ENCODE measurements around the gene CDC42BPG. TPM values are rescaled to one million over a fixed set of nuclear protein-coding genes. Genes with fewer than 3 reads are reported as not detected.

Gene CDC42BPG
- total RNA-seq, 3 donors from 2014 or later: 5.9 to 14.9 TPM; not detected in 1

- no peaks in the 10 kb centered on the region for H3K9me3 ChIP-seq
- intact Hi-C loops (cut with DNase I; ENCODE audit: low total_unique reads): no loop called here
- H3K4me1 ChIP-seq: peaks cover 0 to 5% of the 10 kb centered on the region in 2 donors
- TF ChIP-seq POLR2AphosphoS5 (IDR thresholded peaks at IDR 0.05) (no peak), POLR2A (IDR thresholded peaks at IDR 0.05) (no peak), CTCF (IDR thresholded peaks at IDR 0.05) (no peak)
- H3K27ac ChIP-seq: no peak overlapping the region
- no peaks in the 10 kb centered on the region for H3K27me3 ChIP-seq
- DNase-seq (ENCODE audit: low spot score in 2 of 2): no peak
- no peaks in the 10 kb centered on the region for H3K36me3 ChIP-seq
- no peak overlapping the region for H3K4me3 ChIP-seq
These were observed 44.7 kb downstream of the CDC42BPG start for GRCh38 chr11:64799623-64800302.

GRCh38 chr11:64799256-64799622 lies 45.2 kb downstream of the CDC42BPG start:
- H3K4me3 ChIP-seq: no peak overlapping the region
- no peaks in the 10 kb centered on the region for H3K9me3 ChIP-seq
- TF ChIP-seq CTCF (IDR thresholded peaks at IDR 0.05): no peak
- no peak for TF ChIP-seq POLR2AphosphoS5 (IDR thresholded peaks at IDR 0.05)
- intact Hi-C loops (cut with DNase I; ENCODE audit: low total_unique reads): no loop called here
- peaks cover 0 to 5% of the 10 kb centered on the region in 2 donors for H3K4me1 ChIP-seq
- no peak for DNase-seq (ENCODE audit: low spot score in 2 of 2)
- H3K27ac ChIP-seq: no peak overlapping the region
- H3K27me3 ChIP-seq: no peaks in the 10 kb centered on the region
- no peaks in the 10 kb centered on the region for H3K36me3 ChIP-seq

GRCh38 chr11:64796757-64797541 lies 47.5 kb downstream of the CDC42BPG start:
- intact Hi-C loops (cut with DNase I; ENCODE audit: low total_unique reads): no loop called here
- DNase-seq (ENCODE audit: low spot score in 2 of 2): peak in 1 of 2 donors; percentile 41
- no peaks in the 10 kb centered on the region for H3K36me3 ChIP-seq

GRCh38 chr11:64796047-64796756 lies 48.3 kb downstream of the CDC42BPG start:
- no peaks in the 10 kb centered on the region for H3K4me1 ChIP-seq
- no peaks in the 10 kb centered on the region for H3K36me3 ChIP-seq
- intact Hi-C loops (cut with DNase I; ENCODE audit: low total_unique reads): no loop called here
- no peak for TF ChIP-seq POLR2AphosphoS5 (IDR thresholded peaks at IDR 0.05)
- no peak for TF ChIP-seq POLR2A (IDR thresholded peaks at IDR 0.05)
- TF ChIP-seq CTCF (IDR thresholded peaks at IDR 0.05): no peak
- no peak for DNase-seq (ENCODE audit: low spot score in 2 of 2)
- H3K9me3 ChIP-seq: no peaks in the 10 kb centered on the region
- no peak overlapping the region for H3K4me3 ChIP-seq
- no peaks in the 10 kb centered on the region for H3K27me3 ChIP-seq
- no peak overlapping the region for H3K27ac ChIP-seq

More at GRCh38 chr11:64796757-64797541, 47.5 kb downstream of the CDC42BPG start:
- H3K4me3 ChIP-seq: no peak overlapping the region
- TF ChIP-seq POLR2AphosphoS5 (IDR thresholded peaks at IDR 0.05): no peak
- TF ChIP-seq CTCF (IDR thresholded peaks at IDR 0.05): no peak
- no peak for TF ChIP-seq POLR2A (IDR thresholded peaks at IDR 0.05)
- no peaks in the 10 kb centered on the region for H3K4me1 ChIP-seq
- no peaks in the 10 kb centered on the region for H3K27me3 ChIP-seq
- H3K27ac ChIP-seq: no peak overlapping the region
- H3K9me3 ChIP-seq: no peaks in the 10 kb centered on the region

GRCh38 chr11:64794526-64794925 lies 49.9 kb downstream of the CDC42BPG start:
- Histone ChIP-seq H3K9me3 (no peaks in the 10 kb centered on the region), H3K36me3 (no peaks in the 10 kb centered on the region), H3K27ac (no peak overlapping the region), H3K4me1 (no peaks in the 10 kb centered on the region), H3K27me3 (no peaks in the 10 kb centered on the region), H3K4me3 (no peak overlapping the region)
- TF ChIP-seq CTCF (IDR thresholded peaks at IDR 0.05) (no peak), POLR2A (IDR thresholded peaks at IDR 0.05) (no peak), POLR2AphosphoS5 (IDR thresholded peaks at IDR 0.05) (no peak)
- DNase-seq (ENCODE audit: low spot score in 2 of 2): no peak
- intact Hi-C loops (cut with DNase I; ENCODE audit: low total_unique reads): no loop called here

Measured in breast epithelium (tissue), 4 donors.